Liver (tissue), 3 donors: ENCODE measurements around the gene SCNN1A.

Experiments
- GABPA ChIP-seq, 2 donors: IDR thresholded peaks in 1 of 2; conservative IDR thresholded peaks in 1 of 2; 2 replicates each; pipeline ENCODE4 v1.6.1; 2016; ENCODE audit warnings: antibody characterized with exemption in 2 of 2, mild to moderate bottlenecking in 1 of 2, moderate library complexity in 1 of 2
- SP1 ChIP-seq: IDR thresholded peaks from 2 replicates; pipeline ENCODE4 v1.6.1; 2018; ENCODE audit warnings: antibody characterized with exemption, mild to moderate bottlenecking
- TF ChIP-seq, protein P1 (sequence below): IDR thresholded peaks from 2 replicates; pipeline ENCODE4 v1.6.1; 2016; ENCODE audit warnings: antibody characterized with exemption
- TF ChIP-seq, protein P2 (sequence below): fragments of 150-350 bp; IDR thresholded peaks from 2 replicates; pipeline ENCODE4 v1.5.1; 2017; ENCODE audit warnings: improper control_type of control experiment, low read depth, low read length; ENCODE audit not compliant: missing input control
- donor health status: healthy.
- donor health status: healthy.

DNA sequence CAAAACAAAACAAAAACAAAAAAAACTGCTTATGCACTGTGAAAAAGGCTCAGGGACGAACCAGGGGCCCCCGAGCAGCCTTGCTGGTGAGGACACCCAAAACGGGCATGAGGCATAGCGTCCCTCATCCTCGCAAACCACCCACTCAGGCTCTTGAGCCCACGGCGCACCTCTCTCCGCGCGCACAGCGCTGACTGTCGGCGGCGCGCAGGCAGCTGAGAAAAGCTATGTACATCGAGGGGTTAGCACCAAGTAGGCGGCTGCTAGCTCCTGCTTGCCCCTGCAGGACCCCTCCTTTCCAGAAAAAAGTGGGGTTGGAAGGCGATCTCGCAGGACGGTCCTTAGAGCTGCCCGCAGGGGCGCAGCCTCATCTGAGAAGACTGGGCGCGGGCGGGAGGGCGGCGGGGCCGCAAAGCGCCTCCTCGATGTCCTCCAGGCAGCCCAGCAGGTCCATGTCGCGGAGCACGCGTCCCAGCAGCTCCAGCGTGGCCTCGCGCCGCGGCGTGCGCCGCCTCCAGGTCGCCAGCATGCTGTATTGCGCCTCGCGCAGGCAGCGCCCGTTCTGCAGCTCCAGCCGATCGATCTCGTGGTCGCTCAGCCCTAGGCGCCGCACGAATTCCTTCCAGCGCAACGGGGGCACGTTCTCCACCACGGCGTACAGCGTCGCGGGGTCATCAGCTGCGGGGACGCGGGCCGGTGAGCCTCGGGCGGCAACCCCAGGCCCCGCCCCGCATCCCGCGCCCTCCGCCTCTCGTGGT lies 46.2 kb downstream of the SCNN1A start:
- TF ChIP-seq, protein P1, sequence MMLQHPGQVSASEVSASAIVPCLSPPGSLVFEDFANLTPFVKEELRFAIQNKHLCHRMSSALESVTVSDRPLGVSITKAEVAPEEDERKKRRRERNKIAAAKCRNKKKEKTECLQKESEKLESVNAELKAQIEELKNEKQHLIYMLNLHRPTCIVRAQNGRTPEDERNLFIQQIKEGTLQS, result no peak
- TF ChIP-seq, protein P2, sequence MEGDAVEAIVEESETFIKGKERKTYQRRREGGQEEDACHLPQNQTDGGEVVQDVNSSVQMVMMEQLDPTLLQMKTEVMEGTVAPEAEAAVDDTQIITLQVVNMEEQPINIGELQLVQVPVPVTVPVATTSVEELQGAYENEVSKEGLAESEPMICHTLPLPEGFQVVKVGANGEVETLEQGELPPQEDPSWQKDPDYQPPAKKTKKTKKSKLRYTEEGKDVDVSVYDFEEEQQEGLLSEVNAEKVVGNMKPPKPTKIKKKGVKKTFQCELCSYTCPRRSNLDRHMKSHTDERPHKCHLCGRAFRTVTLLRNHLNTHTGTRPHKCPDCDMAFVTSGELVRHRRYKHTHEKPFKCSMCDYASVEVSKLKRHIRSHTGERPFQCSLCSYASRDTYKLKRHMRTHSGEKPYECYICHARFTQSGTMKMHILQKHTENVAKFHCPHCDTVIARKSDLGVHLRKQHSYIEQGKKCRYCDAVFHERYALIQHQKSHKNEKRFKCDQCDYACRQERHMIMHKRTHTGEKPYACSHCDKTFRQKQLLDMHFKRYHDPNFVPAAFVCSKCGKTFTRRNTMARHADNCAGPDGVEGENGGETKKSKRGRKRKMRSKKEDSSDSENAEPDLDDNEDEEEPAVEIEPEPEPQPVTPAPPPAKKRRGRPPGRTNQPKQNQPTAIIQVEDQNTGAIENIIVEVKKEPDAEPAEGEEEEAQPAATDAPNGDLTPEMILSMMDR, result no peak
- TF ChIP-seq GABPA (IDR thresholded peaks at IDR 0.05 in 1 of 2, conservative IDR thresholded peaks at IDR 0.05 in 1 of 2) (no peak), SP1 (no peak)
